CD4-positive, alpha-beta memory T cell (primary cell): Measurements from ENCODE around the gene YIPF4. TPM values are rescaled to one million over a fixed set of nuclear protein-coding genes. Genes with fewer than 3 reads are reported as not detected.
"Not testable (repeated sequence)": the region's sequence is repeated elsewhere in the genome, so short reads cannot be mapped to it uniquely, and the experiment has no call there.

ENCODE experiments used
- CTCF ChIA-PET: fragments of 350-600 bp; sonication (Branson Sonifier 250); formaldehyde crosslinking; loops from one replicate; lab custom pipeline; 2021; ENCODE audit warnings: inconsistent platforms; ENCODE audit not compliant: partially characterized antibody; lab: Charles Lee
- POLR2A ChIA-PET: fragments of 350-600 bp; sonication (Branson Sonifier 250); formaldehyde crosslinking; loops from one replicate; lab custom pipeline; 2021; ENCODE audit not compliant: partially characterized antibody; lab: Charles Lee
- DNase-seq, 5 donors: peaks; one replicate each; pipeline versions ENCODE4 v3.0.0 to v3.0.0-alpha.2; 2020 to 2022; ENCODE audit warnings: mixed read lengths in 1 of 5
- H3K27ac ChIP-seq: one replicate; pipeline ENCODE4 v1.7.0; 2013; ENCODE audit warnings: low read depth, low read length
- H3K27me3 ChIP-seq: 2 replicates; pipeline ENCODE4 v1.7.0; 2013; ENCODE audit warnings: mild to moderate bottlenecking, low read length, moderate library complexity; ENCODE audit not compliant: insufficient read depth
- H3K36me3 ChIP-seq: 2 replicates; pipeline ENCODE4 v1.7.0; 2013; ENCODE audit warnings: mild to moderate bottlenecking, low read length, moderate library complexity; ENCODE audit not compliant: insufficient read depth
- H3K4me1 ChIP-seq: 2 replicates; pipeline ENCODE4 v1.7.0; 2013; ENCODE audit warnings: mild to moderate bottlenecking, low read length, moderate library complexity; ENCODE audit not compliant: insufficient read depth
- H3K4me3 ChIP-seq, 2 donors: one replicate each; pipeline ENCODE4 v1.7.0; 2013; ENCODE audit warnings: low read length in 2 of 2, mild to moderate bottlenecking in 1 of 2
- H3K9me3 ChIP-seq, 2 donors: one replicate each; pipeline ENCODE4 v1.7.0; 2013; ENCODE audit warnings: low read length in 2 of 2, control low read depth in 1 of 2; ENCODE audit not compliant: control insufficient read depth in 1 of 2
- H3K27ac Mint-ChIP-seq, 7 donors: one replicate each; pipeline ENCODE4 v1.8.0; 2020 to 2021; ENCODE audit warnings: mixed read lengths in 7 of 7, mild to moderate bottlenecking in 6 of 7, inconsistent platforms in 3 of 7, moderate library complexity in 3 of 7
- H3K27me3 Mint-ChIP-seq, 2 donors: one replicate each; pipeline ENCODE4 v1.8.0; 2020 to 2021; ENCODE audit warnings: mixed read lengths in 2 of 2
- H3K36me3 Mint-ChIP-seq, 2 donors: one replicate each; pipeline ENCODE4 v1.8.0; 2020 to 2021; ENCODE audit warnings: mixed read lengths in 2 of 2, inconsistent platforms in 1 of 2, mild to moderate bottlenecking in 1 of 2
- H3K4me1 Mint-ChIP-seq, 4 donors: one replicate each; pipeline ENCODE4 v1.8.0; 2020 to 2021; ENCODE audit warnings: mixed read lengths in 4 of 4, mild to moderate bottlenecking in 1 of 4
- H3K4me3 Mint-ChIP-seq, 8 donors: one replicate each; pipeline ENCODE4 v1.8.0; 2020 to 2021; ENCODE audit warnings: mixed read lengths in 8 of 8, mild to moderate bottlenecking in 7 of 8, moderate library complexity in 6 of 8, inconsistent platforms in 3 of 8
- H3K9me3 Mint-ChIP-seq, 8 donors: one replicate each; pipeline ENCODE4 v1.8.0; 2020 to 2021; ENCODE audit warnings: mixed read lengths in 8 of 8, mild to moderate bottlenecking in 5 of 8, inconsistent platforms in 3 of 8, moderate library complexity in 1 of 8
- intact Hi-C: fragments of 100-400 bp; cut with micrococcal nuclease; formaldehyde crosslinking; loops from one replicate; pipeline ENCODE4 v1.15.1; 2023
- polyA plus RNA-seq, 2 donors: library from polyadenylated mRNA; unstranded; fragments of 300-500 nt; fragmentation: Illumina TruSeq; gene quantifications; one replicate each; pipeline ENCODE4 v1.2.3, GENCODE V29; 2021
- total RNA-seq, 2 experiments: library from RNA; stranded (reverse); gene quantifications; one replicate each; pipeline ENCODE4 v1.2.3, GENCODE V29; 2021

The YIPF4 gene
- total and polyA plus RNA-seq, 4 experiments from 2014 or later: 13.9 to 51.9 (median 37.5) TPM

DNA sequence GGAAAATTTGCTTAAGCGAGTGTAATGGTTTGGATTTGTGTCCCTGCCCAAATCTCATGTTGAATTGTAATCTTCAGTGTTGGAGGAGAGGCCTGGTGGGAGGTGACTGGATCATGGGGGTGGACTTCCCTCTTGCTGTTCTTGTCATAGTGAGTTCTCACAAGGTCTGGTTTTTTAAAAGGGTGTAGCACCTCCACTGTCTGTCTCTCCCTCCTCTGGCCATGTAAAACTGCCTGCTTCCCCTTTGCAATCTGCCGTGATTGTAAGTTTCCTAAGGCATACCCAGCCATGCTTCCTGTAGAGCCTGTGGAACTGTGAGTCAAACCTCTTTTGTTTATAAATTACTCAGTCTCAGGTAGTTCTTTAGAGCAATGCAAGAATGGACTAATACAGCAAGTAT, 6.6 kb downstream of the YIPF4 start:
- intact Hi-C loops: no loop called here
- Histone ChIP-seq H3K27ac (no peak overlapping the region), H3K4me3 (no peak overlapping the region), H3K4me1 (peaks cover 74% of the 10 kb centered on the region), H3K36me3 (no peaks in the 10 kb centered on the region), H3K27me3 (no peaks in the 10 kb centered on the region), H3K9me3 (no peaks in the 10 kb centered on the region)
- peak overlapping the region in 5 of 8 donors; percentile 1 to 48 (median 17) for H3K4me3 Mint-ChIP-seq
- no peaks in the 10 kb centered on the region for H3K9me3 Mint-ChIP-seq
- peaks cover 26 to 41% of the 10 kb centered on the region in 2 donors for H3K36me3 Mint-ChIP-seq
- POLR2A ChIA-PET: no interaction called here
- CTCF ChIA-PET: no interaction called here
- H3K27ac Mint-ChIP-seq: peak overlapping the region in 6 of 7 donors; percentile 5 to 61 (median 36)
- DNase-seq: no peak
- no peaks in the 10 kb centered on the region for H3K27me3 Mint-ChIP-seq
- H3K4me1 Mint-ChIP-seq: peaks cover 43 to 80% (median 61%) of the 10 kb centered on the region in 4 donors

DNA sequence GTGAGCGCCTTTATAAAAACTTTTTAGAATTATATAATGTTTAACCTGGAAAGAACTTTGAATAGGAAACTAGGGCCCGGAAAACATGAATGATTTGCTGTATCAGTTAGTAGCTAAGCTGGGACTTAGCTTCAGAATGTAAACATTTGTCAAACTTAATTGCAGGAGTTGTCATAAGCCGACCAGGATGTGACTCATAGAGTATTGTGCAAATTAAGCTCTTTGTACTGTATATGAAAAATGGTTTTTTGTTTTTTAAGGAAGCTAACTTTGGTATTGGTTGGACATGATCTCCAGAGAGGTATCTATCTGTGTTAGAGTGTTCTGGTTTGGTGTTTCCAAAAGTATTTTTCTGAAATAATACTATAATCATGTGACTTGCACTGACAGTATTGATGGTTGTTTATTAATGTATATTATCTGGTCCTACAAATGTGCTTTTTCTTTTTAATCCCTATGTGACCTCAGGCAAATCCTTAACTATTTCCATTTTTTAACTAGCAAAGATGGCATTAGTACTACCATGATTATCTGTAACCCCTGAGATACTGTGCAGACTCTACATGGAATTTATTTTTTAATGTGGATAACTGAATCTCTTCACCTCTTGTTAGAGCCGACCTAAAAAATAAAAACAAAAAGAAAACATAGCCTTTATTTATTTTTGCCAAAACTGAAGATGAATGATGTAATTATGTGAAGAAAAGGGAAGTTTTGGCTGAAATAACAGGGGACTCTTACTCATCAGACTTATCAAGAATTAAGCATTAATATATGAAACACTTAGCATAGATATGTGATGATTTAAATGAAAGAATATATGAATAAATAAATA, 11.7 kb downstream of the YIPF4 start:
- no peak overlapping the region for H3K27ac ChIP-seq

DNA sequence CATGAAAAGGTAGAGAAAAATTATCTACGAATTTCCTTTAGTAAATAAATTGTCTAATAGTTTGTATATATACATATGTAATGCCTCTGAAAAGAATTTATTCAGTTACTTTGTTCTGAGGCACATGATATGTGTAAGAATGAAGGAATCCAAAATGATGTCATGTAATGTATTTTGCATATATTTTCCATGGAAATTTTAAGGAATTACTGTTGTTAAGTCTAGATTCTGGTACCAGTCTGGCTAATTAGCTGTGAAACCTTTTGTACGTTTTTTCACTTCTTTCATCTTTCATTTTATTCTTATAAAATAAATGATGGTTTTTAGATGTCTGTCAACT, 12.3 kb downstream of the YIPF4 start:
- no peak overlapping the region for H3K27ac Mint-ChIP-seq
- CTCF ChIA-PET: no interaction called here

More for the DNA sequence above, 11.7 kb downstream of the YIPF4 start:
- DNase-seq: no peak
- H3K9me3 Mint-ChIP-seq: no peaks in the 10 kb centered on the region
- Histone ChIP-seq H3K4me1 (peaks cover 40% of the 10 kb centered on the region), H3K27me3 (no peaks in the 10 kb centered on the region), H3K9me3 (no peaks in the 10 kb centered on the region), H3K36me3 (no peaks in the 10 kb centered on the region), H3K4me3 (no peak overlapping the region)
- CTCF ChIA-PET: no interaction called here
- H3K4me1 Mint-ChIP-seq: peaks cover 30 to 46% (median 40%) of the 10 kb centered on the region in 4 donors
- peak overlapping the region in 2 of 8 donors; percentile 6 to 31 for H3K4me3 Mint-ChIP-seq
- POLR2A ChIA-PET: no interaction called here
- peaks cover 20 to 34% of the 10 kb centered on the region in 2 donors for H3K36me3 Mint-ChIP-seq
- intact Hi-C loops: no loop called here
- H3K27me3 Mint-ChIP-seq: no peaks in the 10 kb centered on the region
- H3K27ac Mint-ChIP-seq: peak overlapping the region in 3 of 7 donors; percentile 8 to 67 (median 14)

DNA sequence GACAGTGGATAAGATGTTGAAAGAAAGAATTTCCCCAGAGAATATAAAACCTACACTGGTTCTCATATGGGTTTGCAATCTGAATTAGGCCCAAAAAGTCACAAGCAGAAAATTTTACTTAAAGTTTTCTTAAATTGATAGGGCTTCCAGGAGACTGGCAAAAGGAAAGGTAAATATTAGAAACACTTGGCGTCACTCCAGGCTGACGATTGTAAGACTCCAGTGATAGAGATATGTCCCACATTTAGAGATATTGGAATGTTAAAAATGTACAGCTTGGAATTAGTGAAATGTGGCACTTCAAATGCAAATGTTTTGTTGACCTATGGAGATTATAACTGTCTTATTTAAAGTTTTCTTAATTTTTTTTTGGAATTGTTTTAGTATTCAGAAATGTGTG, 14.0 kb downstream of the YIPF4 start:
- H3K27me3 ChIP-seq: no peaks in the 10 kb centered on the region
- ChIA-PET CTCF (no interaction called here), POLR2A (no interaction called here)
- peaks cover 27% of the 10 kb centered on the region for H3K4me1 ChIP-seq
- no peaks in the 10 kb centered on the region for H3K9me3 Mint-ChIP-seq
- H3K27me3 Mint-ChIP-seq: no peaks in the 10 kb centered on the region
- intact Hi-C loops: no loop called here
- peaks cover 29 to 35% of the 10 kb centered on the region in 2 donors for H3K36me3 Mint-ChIP-seq
- H3K9me3 ChIP-seq: no peaks in the 10 kb centered on the region
- peaks cover 17 to 27% (median 24%) of the 10 kb centered on the region in 4 donors for H3K4me1 Mint-ChIP-seq
- H3K4me3 ChIP-seq: no peak overlapping the region
- H3K27ac Mint-ChIP-seq: no peak overlapping the region
- DNase-seq: no peak
- H3K36me3 ChIP-seq: no peaks in the 10 kb centered on the region
- no peak overlapping the region for H3K27ac ChIP-seq
- H3K4me3 Mint-ChIP-seq: no peak overlapping the region

More for the DNA sequence above, 12.3 kb downstream of the YIPF4 start:
- Histone ChIP-seq H3K9me3 (no peaks in the 10 kb centered on the region), H3K27ac (no peak overlapping the region), H3K4me3 (no peak overlapping the region), H3K36me3 (no peaks in the 10 kb centered on the region), H3K4me1 (peaks cover 35% of the 10 kb centered on the region), H3K27me3 (no peaks in the 10 kb centered on the region)
- Mint-ChIP-seq H3K27me3 (no peaks in the 10 kb centered on the region), H3K9me3 (no peaks in the 10 kb centered on the region), H3K4me3 (no peak overlapping the region), H3K4me1 (peaks cover 24 to 40% (median 34%) of the 10 kb centered on the region in 4 donors), H3K36me3 (peaks cover 17 to 29% of the 10 kb centered on the region in 2 donors)
- POLR2A ChIA-PET: no interaction called here
- intact Hi-C loops: no loop called here
- no peak for DNase-seq

DNA sequence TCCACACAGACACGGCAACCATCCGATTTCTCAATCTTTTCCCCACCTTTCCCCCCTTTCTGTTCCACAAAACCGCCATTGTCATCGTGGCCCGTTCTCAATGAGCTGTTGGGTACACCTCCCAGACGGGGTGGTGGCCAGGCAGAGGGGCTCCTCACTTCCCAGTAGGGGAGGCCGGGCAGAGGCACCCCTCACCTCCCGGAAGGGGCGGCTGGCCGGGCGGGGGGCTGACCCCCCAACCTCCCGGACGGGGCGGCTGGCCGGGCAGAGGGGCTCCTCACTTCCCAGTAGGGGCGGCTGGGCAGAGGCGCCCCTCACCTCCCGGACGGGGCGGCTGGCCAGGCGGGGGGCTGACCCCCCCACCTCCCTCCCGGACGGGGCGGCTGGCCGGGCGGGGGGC, 15.8 kb downstream of the YIPF4 start:
- H3K36me3 Mint-ChIP-seq: peaks cover 27 to 38% of the 10 kb centered on the region in 2 donors
- intact Hi-C loops, POLR2A ChIA-PET: not testable (repeated sequence)

DNA sequence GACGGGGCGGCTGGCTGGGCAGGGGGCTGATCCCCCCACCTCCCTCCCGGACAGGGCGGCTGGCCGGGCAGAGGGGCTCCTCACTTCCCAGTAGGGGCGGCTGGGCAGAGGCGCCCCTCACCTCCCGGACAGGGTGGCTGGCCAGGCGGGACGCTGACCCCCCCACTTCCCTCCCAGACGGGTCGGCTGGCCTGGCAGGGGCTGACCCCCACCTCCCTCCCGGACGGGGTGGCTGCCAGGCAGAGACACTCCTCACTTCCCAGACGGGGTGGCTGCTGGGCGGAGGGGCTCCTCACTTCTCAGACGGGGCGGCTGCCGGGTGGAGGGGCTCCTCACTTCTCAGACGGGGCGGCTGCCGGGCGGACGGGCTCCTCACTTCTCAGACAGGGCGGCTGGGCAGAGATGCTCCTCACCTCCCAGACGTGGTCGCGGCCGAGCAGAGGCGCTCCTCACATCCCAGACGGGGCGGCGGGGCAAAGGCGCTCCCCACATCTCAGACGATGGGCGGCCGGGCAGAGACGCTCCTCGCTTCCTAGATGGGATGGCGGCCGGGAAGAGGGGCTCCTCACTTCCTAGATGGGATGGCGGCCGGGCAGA, 16.4 kb downstream of the YIPF4 start:
- H3K27ac Mint-ChIP-seq, POLR2A ChIA-PET, DNase-seq, H3K9me3 ChIP-seq, H3K36me3 ChIP-seq, H3K4me3 Mint-ChIP-seq, H3K27me3 Mint-ChIP-seq, CTCF ChIA-PET, H3K9me3 Mint-ChIP-seq, H3K27ac ChIP-seq, H3K4me1 Mint-ChIP-seq, H3K4me1 ChIP-seq, intact Hi-C loops, H3K27me3 ChIP-seq, H3K4me3 ChIP-seq: not testable (repeated sequence)
- peaks cover 31 to 42% of the 10 kb centered on the region in 2 donors for H3K36me3 Mint-ChIP-seq

More for the DNA sequence above, 15.8 kb downstream of the YIPF4 start:
- peaks cover 11% of the 10 kb centered on the region for H3K4me1 ChIP-seq
- H3K36me3 ChIP-seq, H3K27ac ChIP-seq, H3K27me3 ChIP-seq, H3K9me3 ChIP-seq, H3K4me3 ChIP-seq, DNase-seq, H3K4me3 Mint-ChIP-seq, CTCF ChIA-PET, H3K27me3 Mint-ChIP-seq, H3K27ac Mint-ChIP-seq, H3K9me3 Mint-ChIP-seq: not testable (repeated sequence)
- H3K4me1 Mint-ChIP-seq: peaks cover 10 to 12% (median 12%) of the 10 kb centered on the region in 4 donors

DNA sequence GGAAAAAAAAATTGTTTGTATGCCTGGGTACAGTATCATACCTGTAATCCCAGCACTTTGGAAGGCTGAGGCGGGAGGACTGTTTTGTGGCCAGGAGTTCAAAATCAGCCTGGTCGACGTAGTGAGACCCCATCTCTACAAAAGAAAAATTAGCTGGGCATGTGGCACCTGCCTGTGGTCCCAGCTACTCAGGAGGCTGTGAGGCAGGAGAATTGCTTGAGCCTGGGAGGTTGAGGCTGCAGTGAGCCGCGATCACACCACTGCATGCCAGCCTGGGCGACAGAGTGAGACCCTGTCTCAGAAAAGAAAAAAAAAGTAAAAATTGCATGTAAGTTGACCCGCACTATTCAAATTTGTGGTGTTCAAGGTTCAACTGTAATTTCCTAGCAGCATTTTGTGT, 32.9 kb downstream of the YIPF4 start:
- H3K4me1 ChIP-seq: no peaks in the 10 kb centered on the region
- Mint-ChIP-seq H3K27ac (no peak overlapping the region), H3K9me3 (no peaks in the 10 kb centered on the region), H3K36me3 (peaks cover 8 to 22% of the 10 kb centered on the region in 2 donors), H3K27me3 (no peaks in the 10 kb centered on the region), H3K4me3 (no peak overlapping the region), H3K4me1 (peaks cover 0 to 1% (median 0%) of the 10 kb centered on the region in 4 donors)
- H3K36me3 ChIP-seq: no peaks in the 10 kb centered on the region
- no peak overlapping the region for H3K27ac ChIP-seq
- no peaks in the 10 kb centered on the region for H3K9me3 ChIP-seq
- CTCF ChIA-PET: no interaction called here
- no peak for DNase-seq
- no peak overlapping the region for H3K4me3 ChIP-seq
- intact Hi-C loops: no loop called here
- H3K27me3 ChIP-seq: no peaks in the 10 kb centered on the region
- POLR2A ChIA-PET: no interaction called here
